B cell (primary cell): Measurements from ENCODE around the gene GRM3. TPM values are rescaled to one million over a fixed set of nuclear protein-coding genes. Genes with fewer than 3 reads are reported as not detected.

Experiments used
- ATAC-seq: fragments of 200-7000 bp; cut with Tn5 transposase; one replicate; pipeline ENCODE4 v1.10.0; 2021; ENCODE audit warnings: low read depth, mild to moderate bottlenecking, moderate number of reproducible peaks, moderate library complexity
- CTCF ChIA-PET: fragments of 350-600 bp; sonication (Branson Sonifier 250); formaldehyde crosslinking; loops from one replicate; lab custom pipeline; 2021; ENCODE audit warnings: antibody characterized with exemption, inconsistent platforms; lab: Charles Lee
- POLR2A ChIA-PET: fragments of 350-600 bp; sonication (Branson Sonifier 250); formaldehyde crosslinking; loops from one replicate; lab custom pipeline; 2021; ENCODE audit warnings: antibody characterized with exemption; lab: Charles Lee
- DNase-seq: peaks from one replicate; pipeline ENCODE4 v3.0.0; 2013
- H2AFZ ChIP-seq: 2 replicates; pipeline ENCODE4 v1.6.1; 2012; ENCODE audit warnings: mild to moderate bottlenecking, low read depth, low read length; ENCODE audit not compliant: insufficient read depth, poor library complexity, severe bottlenecking
- H3K27ac ChIP-seq, 2 donors: 1 replicate in 1 of 2; 2 replicates in 1 of 2; pipeline ENCODE4 v1.5.1; 2012 to 2013; ENCODE audit warnings: low read length in 2 of 2, mild to moderate bottlenecking in 2 of 2, moderate library complexity in 1 of 2
- H3K27me3 ChIP-seq, 4 experiments: fragments of 200-600 bp in 1 of 4; sonication (generic) in 1 of 4; replicated peaks in 1 of 4; 1 replicate in 2 of 4; 2 replicates in 2 of 4; pipeline versions ENCODE4 v1.6.1 to v1.7.0; 2013 to 2016; ENCODE audit warnings: low read length in 3 of 4, mild to moderate bottlenecking in 2 of 4, mixed read lengths in 1 of 4, moderate library complexity in 1 of 4; ENCODE audit not compliant: insufficient read depth in 4 of 4, control insufficient read depth in 3 of 4; ENCODE audit errors: control extremely low read depth in 1 of 4
- H3K36me3 ChIP-seq, 2 experiments: replicated peaks in 1 of 2; 1 replicate in 1 of 2; 2 replicates in 1 of 2; pipeline versions ENCODE4 v1.6.1 to v1.7.1; 2013; ENCODE audit warnings: low read length in 1 of 2; ENCODE audit not compliant: insufficient read depth in 2 of 2, control insufficient read depth in 1 of 2; ENCODE audit errors: control extremely low read depth in 1 of 2, extremely low read depth in 1 of 2
- H3K4me1 ChIP-seq, 2 donors: fragments of 200-600 bp in 1 of 2; sonication (generic) in 1 of 2; 1 replicate in 1 of 2; 2 replicates in 1 of 2; pipeline versions ENCODE4 v1.5.1 to v1.6.1; 2013 to 2017; ENCODE audit warnings: low read length in 2 of 2; ENCODE audit not compliant: control insufficient read depth in 2 of 2, insufficient read depth in 2 of 2
- H3K4me2 ChIP-seq: replicated peaks from 2 replicates; pipeline ENCODE3; 2012; ENCODE audit warnings: mild to moderate bottlenecking, low read depth, low read length; ENCODE audit not compliant: poor library complexity, severe bottlenecking
- H3K4me3 ChIP-seq, 5 experiments: fragments of 200-600 bp in 1 of 5; sonication (generic) in 1 of 5; 1 replicate in 3 of 5; 2 replicates in 2 of 5; pipeline versions ENCODE4 v1.5.1 to v1.7.0; 2011 to 2016; ENCODE audit warnings: low read length in 4 of 5, mild to moderate bottlenecking in 4 of 5, low read depth in 2 of 5, control low read depth in 1 of 5, moderate library complexity in 1 of 5; ENCODE audit not compliant: insufficient read depth in 1 of 5; ENCODE audit errors: control extremely low read depth in 1 of 5, extremely low read depth in 1 of 5
- H3K79me2 ChIP-seq: fragments of 200-600 bp; sonication (generic); one replicate; pipeline ENCODE4 v1.6.0; 2016; ENCODE audit warnings: low read length; ENCODE audit not compliant: control insufficient read depth, insufficient read depth
- H3K9ac ChIP-seq: fragments of 200-600 bp; sonication (generic); 2 replicates; pipeline ENCODE4 v1.6.1; 2017; ENCODE audit warnings: mild to moderate bottlenecking, low read length, moderate library complexity
- H3K9me3 ChIP-seq, 3 donors: one replicate each; pipeline versions ENCODE4 v1.6.1 to v1.7.1; 2013; ENCODE audit warnings: low read length in 2 of 3; ENCODE audit not compliant: control insufficient read depth in 2 of 3, insufficient read depth in 1 of 3; ENCODE audit errors: control extremely low read depth in 1 of 3
- H4K20me1 ChIP-seq: 2 replicates; pipeline ENCODE4 v1.6.0; 2012; ENCODE audit warnings: mild to moderate bottlenecking, low read length; ENCODE audit not compliant: insufficient read depth, control insufficient read depth, poor library complexity, severe bottlenecking
- H3K27ac Mint-ChIP-seq: one replicate; pipeline ENCODE4 v1.8.0; 2021; ENCODE audit warnings: mixed read lengths
- H3K27me3 Mint-ChIP-seq: one replicate; pipeline ENCODE4 v1.8.0; 2021; ENCODE audit warnings: mixed read lengths
- H3K4me1 Mint-ChIP-seq: one replicate; pipeline ENCODE4 v1.8.0; 2021; ENCODE audit warnings: mixed read lengths
- H3K4me3 Mint-ChIP-seq: one replicate; pipeline ENCODE4 v1.8.0; 2021; ENCODE audit warnings: mixed read lengths
- H3K9me3 Mint-ChIP-seq: one replicate; pipeline ENCODE4 v1.8.0; 2022; ENCODE audit warnings: mixed read lengths; ENCODE audit not compliant: insufficient read depth
- EZH2 ChIP-seq: IDR thresholded peaks from 2 replicates; pipeline ENCODE4 v1.6.1; 2012; ENCODE audit warnings: borderline replicate concordance, low read depth, mild to moderate bottlenecking, moderate library complexity, low read length; ENCODE audit not compliant: insufficient read depth, poor library complexity, severe bottlenecking
- WGBS: methylation state at CpG from one replicate; pipeline ENCODE4 v1.1.5; 2013; ENCODE audit warnings: missing lambda C conversion rate; ENCODE audit not compliant: insufficient coverage; 5-methylcytosine and 5-hydroxymethylcytosine counted together
- intact Hi-C: fragments of 100-400 bp; cut with micrococcal nuclease; formaldehyde crosslinking; loops from one replicate; pipeline ENCODE4 v1.10.0; 2022
- polyA plus RNA-seq: library from polyadenylated mRNA; depleted of rRNA; stranded (reverse); fragments of >200 nt; gene quantifications from 2 replicates; pipeline ENCODE4 v1.2.3, GENCODE V29; 2012
- total RNA-seq, 2 donors: library from RNA; stranded (reverse); fragments of 120-200 nt in 1 of 2; gene quantifications; 1 replicate in 1 of 2; 2 replicates in 1 of 2; pipeline versions ENCODE4 v1.2.3 to v1.2.4, GENCODE V29; 2013 to 2022
- TF ChIP-seq, protein P1 (sequence below): fragments of 200-600 bp; IDR thresholded peaks from one replicate; pipeline ENCODE4 v1.8.0; 2022; ENCODE audit warnings: antibody characterized with exemption, mild to moderate bottlenecking

GRM3 gene
- total and polyA plus RNA-seq, 2 donors (not counting 1 experiment from before 2014, with no cell fraction given): not detected

DNA sequence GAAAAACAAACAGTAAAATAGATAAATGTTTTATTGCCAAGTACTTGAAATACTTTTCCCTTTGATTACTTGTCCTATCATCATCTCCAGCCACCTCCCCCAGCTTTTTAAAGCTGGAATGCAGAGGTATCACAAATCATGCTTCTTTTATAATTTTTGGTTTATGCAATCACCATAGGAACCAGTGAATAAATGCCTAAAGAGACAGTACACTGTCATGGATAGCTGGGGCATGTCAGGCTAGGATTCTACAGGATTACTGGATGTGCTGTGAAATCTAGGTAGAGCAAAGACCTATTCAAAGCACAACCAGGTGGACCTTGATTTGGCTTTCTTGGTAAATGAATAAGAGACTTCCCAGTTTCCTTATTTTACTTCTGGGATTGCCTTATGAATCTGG is 257.2 kb downstream of the GRM3 start:
- TF ChIP-seq EZH2: no peak
- TF ChIP-seq, protein P1, sequence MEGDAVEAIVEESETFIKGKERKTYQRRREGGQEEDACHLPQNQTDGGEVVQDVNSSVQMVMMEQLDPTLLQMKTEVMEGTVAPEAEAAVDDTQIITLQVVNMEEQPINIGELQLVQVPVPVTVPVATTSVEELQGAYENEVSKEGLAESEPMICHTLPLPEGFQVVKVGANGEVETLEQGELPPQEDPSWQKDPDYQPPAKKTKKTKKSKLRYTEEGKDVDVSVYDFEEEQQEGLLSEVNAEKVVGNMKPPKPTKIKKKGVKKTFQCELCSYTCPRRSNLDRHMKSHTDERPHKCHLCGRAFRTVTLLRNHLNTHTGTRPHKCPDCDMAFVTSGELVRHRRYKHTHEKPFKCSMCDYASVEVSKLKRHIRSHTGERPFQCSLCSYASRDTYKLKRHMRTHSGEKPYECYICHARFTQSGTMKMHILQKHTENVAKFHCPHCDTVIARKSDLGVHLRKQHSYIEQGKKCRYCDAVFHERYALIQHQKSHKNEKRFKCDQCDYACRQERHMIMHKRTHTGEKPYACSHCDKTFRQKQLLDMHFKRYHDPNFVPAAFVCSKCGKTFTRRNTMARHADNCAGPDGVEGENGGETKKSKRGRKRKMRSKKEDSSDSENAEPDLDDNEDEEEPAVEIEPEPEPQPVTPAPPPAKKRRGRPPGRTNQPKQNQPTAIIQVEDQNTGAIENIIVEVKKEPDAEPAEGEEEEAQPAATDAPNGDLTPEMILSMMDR: no peak
- no peak overlapping the region for H3K27ac Mint-ChIP-seq
- intact Hi-C loops: no loop called here
- H3K4me2 ChIP-seq: no peak overlapping the region
- H3K79me2 ChIP-seq: no peaks in the 10 kb centered on the region
- H3K36me3 ChIP-seq: no peaks in the 10 kb centered on the region
- H3K9me3 ChIP-seq: no peaks in the 10 kb centered on the region
- H2AFZ ChIP-seq: no peak overlapping the region
- no peak overlapping the region for H3K4me3 Mint-ChIP-seq
- DNase-seq: no peak
- no peak for ATAC-seq
- no peaks in the 10 kb centered on the region for H3K4me1 ChIP-seq
- POLR2A ChIA-PET: no interaction called here
- CTCF ChIA-PET: no interaction called here
- no peaks in the 10 kb centered on the region for H3K27me3 ChIP-seq
- H3K4me1 Mint-ChIP-seq: no peaks in the 10 kb centered on the region
- H3K9me3 Mint-ChIP-seq: no peaks in the 10 kb centered on the region
- no peak overlapping the region for H3K9ac ChIP-seq
- H3K27me3 Mint-ChIP-seq: no peaks in the 10 kb centered on the region
- no peaks in the 10 kb centered on the region for H4K20me1 ChIP-seq
- no peak overlapping the region for H3K27ac ChIP-seq
- H3K4me3 ChIP-seq: no peak overlapping the region

DNA sequence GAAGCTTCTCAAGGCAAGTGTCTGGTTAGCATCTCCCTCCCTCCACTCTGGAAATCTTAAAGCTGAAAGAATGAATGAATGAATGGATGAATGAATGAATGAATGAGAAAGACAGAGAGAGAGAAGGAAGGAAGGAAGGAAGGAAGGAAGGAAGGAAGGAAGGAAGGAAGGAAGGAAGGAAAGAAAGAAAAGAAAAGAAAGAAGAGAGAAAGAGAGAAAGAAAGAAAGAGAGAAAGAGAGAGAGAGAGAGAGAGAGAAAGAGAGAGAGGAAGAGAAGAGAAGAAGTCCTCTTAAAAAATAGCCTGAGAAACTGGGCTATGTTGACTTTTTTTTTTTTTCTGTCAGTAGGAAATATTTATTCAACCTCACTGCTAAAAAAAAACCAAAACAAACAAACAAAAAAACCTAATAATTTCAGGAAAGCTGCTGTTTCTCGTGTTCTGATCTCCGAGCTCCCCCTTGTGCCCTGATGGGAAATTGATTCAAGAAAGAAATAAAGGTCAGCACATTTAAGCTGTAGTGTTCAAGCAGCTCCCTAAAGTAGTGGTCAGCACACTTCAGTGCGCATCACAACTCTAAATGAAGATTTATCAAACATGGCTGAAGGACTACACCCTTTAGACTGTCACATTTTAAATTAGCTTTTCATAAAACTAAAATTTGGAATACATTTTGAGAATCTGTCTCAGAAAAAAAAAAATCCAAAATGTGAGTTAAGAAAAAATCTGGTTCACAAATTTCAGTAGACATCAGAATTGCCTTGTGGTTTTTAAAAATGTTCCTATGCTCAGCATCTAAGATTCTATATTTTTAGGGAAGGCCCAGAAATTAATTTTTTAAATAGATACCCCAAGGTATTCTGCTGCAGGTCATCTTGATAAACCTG is 261.5 kb downstream of the GRM3 start:
- no peak for DNase-seq
- intact Hi-C loops: no loop called here

More for the DNA sequence above, 261.5 kb downstream of the GRM3 start:
- Histone ChIP-seq H4K20me1 (no peaks in the 10 kb centered on the region), H3K36me3 (no peaks in the 10 kb centered on the region), H3K4me1 (no peaks in the 10 kb centered on the region), H3K9ac (no peak overlapping the region), H3K4me2 (no peak overlapping the region), H3K27me3 (no peaks in the 10 kb centered on the region), H3K9me3 (no peaks in the 10 kb centered on the region), H3K79me2 (no peaks in the 10 kb centered on the region), H3K4me3 (no peak overlapping the region), H3K27ac (no peak overlapping the region), H2AFZ (no peak overlapping the region)
- POLR2A ChIA-PET: no interaction called here
- Mint-ChIP-seq H3K27ac (no peak overlapping the region), H3K4me1 (no peaks in the 10 kb centered on the region), H3K9me3 (no peaks in the 10 kb centered on the region), H3K4me3 (no peak overlapping the region), H3K27me3 (no peaks in the 10 kb centered on the region)
- CTCF ChIA-PET: interaction anchor here (0.6 to 1.5 kb wide), 6 partner anchors 10 to 1458 kb away, joined by 3 to 4 read pairs (median 4); no protein-coding TSS in a partner anchor
- ATAC-seq: no peak
- TF ChIP-seq, protein P1: peak; percentile 49
- no peak for TF ChIP-seq EZH2
- no CpG with 5 or more reads among the region's 3 CpGs for WGBS
